IPS-15b (cell line): ENCODE measurements around the gene TMEM87A.

Experiments used
- H3K27me3 ChIP-seq: one replicate; pipeline ENCODE4 v1.6.1; 2013; ENCODE audit warnings: low read length; ENCODE audit not compliant: control insufficient read depth, insufficient read depth
- H3K36me3 ChIP-seq: one replicate; pipeline ENCODE4 v1.6.1; 2013; ENCODE audit warnings: low read length; ENCODE audit not compliant: control insufficient read depth, insufficient read depth
- H3K4me1 ChIP-seq: one replicate; pipeline ENCODE4 v1.6.1; 2013; ENCODE audit warnings: mild to moderate bottlenecking, low read length; ENCODE audit not compliant: control insufficient read depth, insufficient read depth
- H3K4me3 ChIP-seq: one replicate; pipeline ENCODE4 v1.5.1; 2013; ENCODE audit warnings: low read depth, low read length
- H3K9ac ChIP-seq: one replicate; pipeline ENCODE4 v1.6.1; 2013; ENCODE audit warnings: low read depth, mild to moderate bottlenecking, low read length
- H3K9me3 ChIP-seq: one replicate; pipeline ENCODE4 v1.6.1; 2013; ENCODE audit warnings: mild to moderate bottlenecking, low read length; ENCODE audit not compliant: control insufficient read depth, insufficient read depth

Gene TMEM87A

GRCh38 chr15:42199126-42199525 is 74.1 kb downstream of the TMEM87A start:
- no peaks in the 10 kb centered on the region for H3K4me1 ChIP-seq
- no peaks in the 10 kb centered on the region for H3K9me3 ChIP-seq
- H3K27me3 ChIP-seq: no peaks in the 10 kb centered on the region
- no peak overlapping the region for H3K4me3 ChIP-seq
- H3K36me3 ChIP-seq: no peaks in the 10 kb centered on the region
- no peak overlapping the region for H3K9ac ChIP-seq

GRCh38 chr15:42198516-42198915 is 74.7 kb downstream of the TMEM87A start:
- Histone ChIP-seq H3K4me1 (no peaks in the 10 kb centered on the region), H3K36me3 (no peaks in the 10 kb centered on the region), H3K27me3 (no peaks in the 10 kb centered on the region), H3K4me3 (no peak overlapping the region), H3K9ac (no peak overlapping the region), H3K9me3 (no peaks in the 10 kb centered on the region)

GRCh38 chr15:42194513-42194912 is 78.7 kb downstream of the TMEM87A start:
- Histone ChIP-seq H3K36me3 (peaks cover 3% of the 10 kb centered on the region), H3K9ac (no peak overlapping the region)

GRCh38 chr15:42193383-42193782 is 79.8 kb downstream of the TMEM87A start:
- no peaks in the 10 kb centered on the region for H3K27me3 ChIP-seq
- peaks cover 6% of the 10 kb centered on the region for H3K36me3 ChIP-seq
- H3K4me3 ChIP-seq: no peak overlapping the region
- H3K4me1 ChIP-seq: no peaks in the 10 kb centered on the region
- H3K9me3 ChIP-seq: no peaks in the 10 kb centered on the region
- H3K9ac ChIP-seq: no peak overlapping the region

More at GRCh38 chr15:42194513-42194912, 78.7 kb downstream of the TMEM87A start:
- no peaks in the 10 kb centered on the region for H3K27me3 ChIP-seq
- no peak overlapping the region for H3K4me3 ChIP-seq
- H3K9me3 ChIP-seq: no peaks in the 10 kb centered on the region
- no peaks in the 10 kb centered on the region for H3K4me1 ChIP-seq

- no peaks in the 10 kb centered on the region for H3K9me3 ChIP-seq
- H3K36me3 ChIP-seq: peaks cover 6% of the 10 kb centered on the region
- H3K4me3 ChIP-seq: no peak overlapping the region
- no peaks in the 10 kb centered on the region for H3K27me3 ChIP-seq
- no peaks in the 10 kb centered on the region for H3K4me1 ChIP-seq
- H3K9ac ChIP-seq: no peak overlapping the region
Measured at GRCh38 chr15:42191610-42192346, 81.5 kb downstream of the TMEM87A start.

- H3K36me3 ChIP-seq: peaks cover 6% of the 10 kb centered on the region
Measured at GRCh38 chr15:42190370-42190769, 82.9 kb downstream of the TMEM87A start.

GRCh38 chr15:42185801-42186200 is 87.4 kb downstream of the TMEM87A start:
- no peak overlapping the region for H3K9ac ChIP-seq
- peaks cover 14% of the 10 kb centered on the region for H3K36me3 ChIP-seq
- H3K4me1 ChIP-seq: no peaks in the 10 kb centered on the region
- H3K4me3 ChIP-seq: no peak overlapping the region
- no peaks in the 10 kb centered on the region for H3K9me3 ChIP-seq
- H3K27me3 ChIP-seq: no peaks in the 10 kb centered on the region

More at GRCh38 chr15:42190370-42190769, 82.9 kb downstream of the TMEM87A start:
- H3K27me3 ChIP-seq: no peaks in the 10 kb centered on the region
- no peak overlapping the region for H3K9ac ChIP-seq
- no peak overlapping the region for H3K4me3 ChIP-seq
- no peaks in the 10 kb centered on the region for H3K9me3 ChIP-seq
- H3K4me1 ChIP-seq: no peaks in the 10 kb centered on the region

- Histone ChIP-seq H3K27me3 (no peaks in the 10 kb centered on the region), H3K4me3 (no peak overlapping the region), H3K36me3 (peaks cover 16% of the 10 kb centered on the region), H3K9ac (no peak overlapping the region), H3K4me1 (no peaks in the 10 kb centered on the region), H3K9me3 (no peaks in the 10 kb centered on the region)
Measured at GRCh38 chr15:42184736-42185135, 88.5 kb downstream of the TMEM87A start.

GRCh38 chr15:42184296-42184695 is 88.9 kb downstream of the TMEM87A start:
- Histone ChIP-seq H3K27me3 (no peaks in the 10 kb centered on the region), H3K9me3 (no peaks in the 10 kb centered on the region), H3K4me1 (no peaks in the 10 kb centered on the region), H3K4me3 (no peak overlapping the region), H3K9ac (no peak overlapping the region), H3K36me3 (peaks cover 17% of the 10 kb centered on the region)

GRCh38 chr15:42182961-42183360 is 90.3 kb downstream of the TMEM87A start:
- H3K4me3 ChIP-seq: no peak overlapping the region
- peaks cover 14% of the 10 kb centered on the region for H3K36me3 ChIP-seq
- H3K4me1 ChIP-seq: no peaks in the 10 kb centered on the region
- H3K9ac ChIP-seq: no peak overlapping the region
- no peaks in the 10 kb centered on the region for H3K9me3 ChIP-seq
- no peaks in the 10 kb centered on the region for H3K27me3 ChIP-seq

GRCh38 chr15:42182328-42182886 is 90.8 kb downstream of the TMEM87A start:
- Histone ChIP-seq H3K9ac (no peak overlapping the region), H3K4me3 (no peak overlapping the region), H3K4me1 (no peaks in the 10 kb centered on the region), H3K36me3 (peaks cover 14% of the 10 kb centered on the region), H3K9me3 (no peaks in the 10 kb centered on the region), H3K27me3 (no peaks in the 10 kb centered on the region)

GRCh38 chr15:42178056-42178455 is 95.2 kb downstream of the TMEM87A start:
- H3K27me3 ChIP-seq: no peaks in the 10 kb centered on the region
- H3K4me3 ChIP-seq: no peak overlapping the region
- H3K36me3 ChIP-seq: peaks cover 9% of the 10 kb centered on the region
- no peaks in the 10 kb centered on the region for H3K9me3 ChIP-seq
- H3K4me1 ChIP-seq: no peaks in the 10 kb centered on the region
- no peak overlapping the region for H3K9ac ChIP-seq
